Right forelimb (tissue), 1 donor: ENCODE measurements around the gene PRTG.
"Not testable (repeated sequence)": the region's sequence is repeated elsewhere in the genome, so short reads cannot be mapped to it uniquely, and the experiment has no call there.

ENCODE experiments used
- DNase-seq: peaks from one replicate; pipeline ENCODE4 v3.0.0-alpha.2; 2018

Gene PRTG

DNA sequence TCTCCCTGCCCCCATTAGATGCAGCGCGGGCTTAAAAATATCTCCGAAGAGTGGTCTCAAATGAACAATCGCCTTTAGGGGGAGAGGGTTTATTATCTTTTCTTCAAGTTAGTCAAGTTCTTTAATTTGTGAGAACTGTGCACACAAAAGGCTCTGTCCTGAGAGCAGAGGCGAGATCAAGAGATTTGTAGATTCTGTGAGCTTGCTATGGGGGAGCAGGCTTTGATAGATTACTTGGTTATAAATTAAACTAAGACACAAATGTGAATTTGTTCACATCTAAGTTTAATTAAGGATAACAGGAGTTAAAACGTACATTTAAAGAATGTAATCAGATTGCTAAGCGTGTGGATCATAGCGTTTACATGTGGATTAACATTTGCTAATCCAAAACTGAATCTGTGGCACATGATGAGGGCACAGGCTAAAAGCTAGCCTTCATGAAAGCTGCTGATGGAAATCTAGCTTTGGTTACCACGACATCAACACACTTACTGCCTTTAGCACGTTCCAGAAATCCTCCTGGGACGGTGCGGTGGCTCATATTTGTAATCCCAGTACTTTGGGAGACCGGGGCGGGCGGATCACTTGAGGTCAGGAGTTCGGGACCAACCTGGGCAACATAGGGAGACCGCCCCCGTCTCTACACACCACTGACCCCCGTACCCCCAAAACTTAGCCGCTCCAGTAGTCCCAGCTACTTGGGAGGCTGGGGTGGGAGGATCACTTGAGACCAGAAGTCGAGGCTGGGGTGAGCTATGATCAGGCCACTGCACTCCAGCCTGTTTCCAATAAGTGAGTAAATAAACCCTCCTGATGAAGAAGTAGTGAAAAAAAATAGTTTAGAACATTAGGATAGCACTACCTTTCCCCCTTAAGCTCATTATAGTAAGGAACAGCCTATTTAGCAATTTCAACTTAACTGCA is 1.0 kb upstream of the PRTG start:
- peak; percentile 46 for DNase-seq

DNA sequence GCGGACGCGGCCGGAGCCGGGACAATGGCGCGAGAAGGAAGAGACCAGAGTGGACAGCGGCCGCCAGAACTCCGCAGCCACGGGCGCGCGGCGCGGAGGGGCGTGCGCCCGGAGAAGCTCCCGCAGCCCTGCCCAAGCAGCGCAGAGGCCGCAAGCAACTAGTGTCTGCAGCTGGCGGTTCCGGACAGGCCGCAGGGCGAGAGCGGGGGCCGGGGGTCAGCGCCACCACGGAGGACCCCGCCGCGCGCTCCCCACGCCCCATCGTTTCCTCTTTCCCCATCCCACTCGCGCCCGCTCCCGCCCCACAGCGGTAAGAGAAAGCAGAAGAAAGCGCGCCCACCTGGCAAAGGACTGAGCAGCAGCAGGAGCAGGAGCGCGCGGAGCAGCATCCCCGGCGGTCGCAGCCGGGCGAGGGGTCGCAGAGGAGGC is 440 bp downstream of the PRTG start:
- no peak for DNase-seq

GRCh38 chr15:55741833-55742497 is 987 bp downstream of the PRTG start:
- peak; percentile 53 for DNase-seq

DNA sequence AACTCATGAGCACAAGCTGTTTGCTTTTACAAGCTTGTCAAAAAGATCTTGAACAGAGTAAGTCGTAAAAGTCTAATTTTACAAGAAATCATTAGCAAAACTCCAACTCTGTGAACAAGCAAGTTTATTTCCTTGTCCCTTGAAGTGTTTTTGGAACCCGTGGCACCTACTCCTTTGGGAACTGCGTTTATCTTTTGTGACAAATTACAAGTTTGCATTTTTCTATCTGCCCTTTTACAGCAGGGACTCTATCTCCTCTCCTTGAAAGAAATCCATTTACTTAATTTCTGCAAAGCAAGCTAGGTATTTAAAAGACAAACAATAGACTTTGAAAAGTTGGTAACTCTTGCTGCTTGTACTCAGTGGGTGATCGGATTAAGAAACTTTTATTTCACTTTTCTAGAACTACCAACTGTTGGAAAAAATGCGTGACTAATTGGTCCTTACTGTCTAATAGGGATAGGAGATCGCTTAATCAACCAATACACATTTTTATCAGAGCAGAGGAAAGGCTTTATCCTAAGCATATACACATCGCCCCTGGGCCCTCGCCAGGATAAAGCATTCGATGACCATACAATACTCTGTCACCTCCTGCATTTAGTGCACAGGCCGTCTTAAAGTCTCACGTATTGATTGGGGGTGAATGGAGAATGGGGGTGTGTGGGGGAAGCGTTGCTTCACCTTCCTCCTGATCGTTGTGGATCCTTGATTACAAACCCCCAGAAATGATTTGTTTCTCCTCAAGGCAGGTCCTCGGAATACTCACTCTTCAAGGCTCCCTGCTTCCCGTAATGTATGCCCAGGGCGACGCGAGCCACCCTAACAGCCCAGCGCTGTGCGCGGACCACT is 1.7 kb downstream of the PRTG start:
- peak; percentile 48 for DNase-seq

- DNase-seq = no peak
These were observed 2.5 kb downstream of the PRTG start for GRCh38 chr15:55740359-55740878.

GRCh38 chr15:55739641-55740040 is 3.3 kb downstream of the PRTG start:
- no peak for DNase-seq

DNA sequence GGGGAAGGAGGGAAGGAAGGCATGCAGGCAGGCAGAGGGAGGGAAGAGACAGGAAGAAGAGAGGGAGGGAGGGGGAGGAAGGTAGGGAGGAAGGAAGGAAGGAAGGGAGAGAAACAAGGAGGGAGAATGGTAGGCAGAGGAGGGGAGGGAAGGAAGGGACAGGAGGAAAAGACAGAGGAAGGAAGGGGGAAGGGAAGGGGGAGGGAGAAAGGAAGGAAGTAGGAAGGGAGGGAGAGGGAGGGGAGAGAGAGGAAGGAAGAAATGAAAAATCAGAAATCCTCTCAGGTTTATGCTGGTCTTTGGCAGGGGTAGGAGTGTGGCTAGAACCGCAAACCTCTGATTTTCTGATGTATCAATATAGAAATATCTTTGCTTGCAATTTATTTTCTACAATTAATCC is 4.2 kb downstream of the PRTG start:
- no peak for DNase-seq

- DNase-seq = no peak
These were observed 5.6 kb downstream of the PRTG start for GRCh38 chr15:55737373-55737772.

DNA sequence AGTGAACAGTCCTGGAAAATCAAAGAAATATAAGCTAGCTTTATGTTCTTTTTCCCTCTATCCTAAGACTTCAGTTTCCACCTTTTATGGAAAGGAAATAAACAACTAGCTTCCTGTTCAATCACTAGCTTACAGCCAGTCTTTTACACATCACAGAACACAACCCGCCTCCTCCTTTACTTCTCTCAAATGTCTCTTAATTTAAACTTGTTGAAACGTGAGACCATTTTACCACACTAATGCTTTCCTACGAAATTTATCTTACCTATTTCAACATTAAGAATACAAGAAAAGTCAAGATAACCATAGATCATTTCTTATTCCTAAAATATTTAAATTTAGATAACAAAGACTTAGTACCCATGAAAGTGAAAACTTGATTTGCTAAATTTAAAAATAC is 6.2 kb downstream of the PRTG start:
- DNase-seq = no peak

GRCh38 chr15:55734641-55735040 is 8.3 kb downstream of the PRTG start:
- DNase-seq = no peak

- not testable (repeated sequence) for DNase-seq
These were observed 9.5 kb downstream of the PRTG start for GRCh38 chr15:55733461-55733860.

GRCh38 chr15:55721554-55722185 is 21.3 kb downstream of the PRTG start:
- DNase-seq = no peak

DNA sequence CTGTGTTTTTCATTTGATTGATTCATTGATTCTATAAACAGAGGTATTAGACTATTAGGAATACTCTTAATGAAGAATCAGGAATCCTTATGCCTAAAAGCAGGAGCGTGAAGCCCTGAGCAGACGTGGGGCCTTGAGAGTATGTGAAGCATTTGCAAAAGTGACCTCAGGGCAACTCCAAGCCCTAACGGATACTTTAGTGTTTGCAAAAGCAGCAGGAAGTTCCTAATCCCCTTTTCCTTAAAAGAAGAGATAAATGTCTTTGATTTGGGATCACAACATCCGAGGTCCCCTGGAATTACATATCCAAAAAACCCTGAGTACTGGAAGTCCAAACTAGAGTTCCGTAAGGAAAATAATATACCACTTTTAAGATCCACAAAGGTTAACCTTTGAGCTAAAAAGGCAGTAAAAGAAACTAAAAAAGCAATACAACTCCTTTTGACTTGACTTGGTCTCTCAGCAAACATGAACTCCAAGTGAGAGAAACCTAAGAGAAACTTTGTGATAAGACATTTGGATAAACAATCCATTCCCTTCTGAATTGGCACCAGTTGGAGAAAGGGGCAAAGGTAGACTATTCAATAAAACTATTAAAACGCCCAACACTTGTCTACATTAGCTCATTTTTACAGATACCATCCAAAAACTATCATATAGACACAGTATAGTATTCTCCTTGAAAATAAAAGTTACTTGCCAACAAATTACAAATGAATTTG is 27.4 kb downstream of the PRTG start:
- no peak for DNase-seq

DNA sequence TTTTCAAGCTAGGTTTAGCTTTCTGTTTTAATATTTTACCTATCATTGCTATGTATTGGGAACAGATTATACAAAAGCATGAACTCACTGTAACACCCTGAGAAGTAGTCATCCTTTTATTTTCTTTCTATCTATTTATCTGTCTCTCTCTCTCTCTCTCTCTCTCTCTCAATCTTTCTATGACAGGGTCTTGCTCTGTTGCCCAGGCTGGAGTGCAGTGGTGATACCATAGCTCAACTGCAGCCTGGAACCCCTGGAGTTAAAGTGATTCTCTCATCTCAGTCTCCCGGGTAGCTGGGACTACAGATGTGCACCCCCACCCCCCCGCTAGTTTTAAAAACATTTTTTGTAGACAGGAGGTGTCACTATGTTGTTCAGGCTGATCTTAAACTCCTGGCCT is 28.9 kb downstream of the PRTG start:
- DNase-seq = no peak

GRCh38 chr15:55712363-55712762 is 30.6 kb downstream of the PRTG start:
- no peak for DNase-seq

DNA sequence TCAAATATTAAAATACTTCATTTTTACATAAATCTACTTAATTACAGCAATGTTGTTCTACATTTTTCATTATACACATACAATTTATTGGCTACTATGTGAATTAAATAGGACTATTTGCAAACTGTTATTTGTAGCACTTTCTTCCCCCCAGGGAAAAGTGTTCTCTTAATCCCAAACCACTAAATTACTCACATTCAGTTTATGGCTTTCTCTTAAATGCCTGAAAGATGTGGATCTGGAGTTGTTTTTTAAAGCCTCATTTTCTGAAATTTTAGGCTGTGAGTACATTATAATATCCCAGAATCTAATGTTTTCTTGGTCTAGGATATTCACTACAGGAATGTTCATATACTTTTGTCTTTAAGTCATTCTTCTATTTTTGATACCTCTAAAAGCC is 32.7 kb downstream of the PRTG start:
- no peak for DNase-seq

DNA sequence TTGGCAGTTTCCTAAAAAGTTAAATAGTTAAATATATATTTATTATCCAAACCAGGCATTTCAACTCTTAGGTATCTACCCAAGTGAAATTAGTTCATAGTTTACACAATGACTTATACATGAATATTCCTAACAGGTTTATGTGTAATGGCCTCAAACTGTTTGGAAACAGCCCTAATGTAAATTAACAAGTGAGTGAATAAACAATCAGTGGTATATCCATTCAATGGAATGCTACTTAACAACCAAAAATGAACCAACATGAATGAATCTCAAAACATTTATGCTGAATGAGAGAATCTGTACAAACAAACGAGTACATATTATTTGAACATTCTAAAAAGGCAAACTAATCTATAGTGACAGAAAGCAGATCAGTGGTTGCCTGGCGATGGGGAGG is 33.5 kb downstream of the PRTG start:
- DNase-seq = no peak

- no peak for DNase-seq
These were observed 34.2 kb downstream of the PRTG start for GRCh38 chr15:55708720-55709119.

GRCh38 chr15:55707951-55708350 is 35.0 kb downstream of the PRTG start:
- no peak for DNase-seq

DNA sequence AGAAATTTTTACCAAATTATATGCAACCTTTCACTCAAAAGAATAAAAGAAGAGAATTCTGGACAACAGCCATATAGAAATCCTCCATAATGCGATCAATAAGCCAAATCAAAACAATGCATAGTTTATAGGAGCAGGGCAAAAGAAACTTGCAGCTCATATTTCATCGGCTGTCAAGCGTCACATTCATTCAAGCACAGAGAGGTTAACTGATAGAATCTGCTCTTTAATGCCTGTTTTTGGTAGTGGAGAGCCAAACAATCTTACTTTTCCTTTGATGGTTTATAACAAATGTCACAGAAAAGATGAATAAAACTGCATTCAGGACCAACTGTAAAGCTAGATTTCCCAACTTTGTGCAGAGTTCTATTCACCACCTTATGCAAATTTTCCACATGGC is 35.4 kb downstream of the PRTG start:
- no peak for DNase-seq

DNA sequence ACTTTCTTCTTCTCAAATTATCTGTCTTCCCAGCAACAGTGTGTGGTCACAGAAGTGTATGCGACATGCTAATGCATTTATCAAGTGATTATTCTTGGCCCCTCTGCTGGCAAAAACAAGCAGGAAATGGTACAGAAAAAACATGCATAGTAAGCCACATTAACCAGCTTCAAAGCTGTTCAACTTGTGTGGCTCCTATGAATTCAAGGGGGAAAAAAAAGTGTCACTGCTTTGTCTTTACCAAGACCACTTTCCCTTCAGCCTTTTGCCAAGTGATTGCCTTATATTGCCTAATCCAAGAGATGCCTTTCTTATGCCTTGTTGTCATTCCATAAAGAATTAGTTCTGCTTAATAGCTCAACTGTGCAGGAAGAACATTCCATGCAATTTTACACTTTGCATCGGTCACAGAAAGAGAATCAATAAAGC is 39.1 kb downstream of the PRTG start:
- DNase-seq = no peak

DNA sequence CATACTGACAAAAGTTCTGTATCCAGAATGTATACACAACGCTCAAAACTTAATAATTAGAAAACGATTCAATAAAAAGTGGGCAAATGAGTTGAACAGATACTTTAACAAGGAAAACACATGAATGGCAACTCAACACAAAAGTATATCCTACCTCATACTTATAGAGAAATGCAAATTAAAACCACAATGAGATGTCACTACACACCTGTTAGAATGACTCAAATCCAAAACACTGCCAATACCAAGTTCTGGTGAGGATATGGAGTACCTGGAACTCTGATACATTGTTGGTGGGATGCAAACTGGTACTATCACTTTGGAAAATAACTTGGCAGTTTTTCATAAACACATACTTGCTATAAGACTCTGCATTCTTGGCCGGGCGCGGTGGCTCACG is 42.1 kb downstream of the PRTG start:
- no peak for DNase-seq
